GM10266 (cell line): ENCODE measurements around the gene DPY19L2.
A peak's percentile ranks its signal among the peaks of the same experiment; 100 is the strongest.
"Not testable (repeated sequence)": the region's sequence is repeated elsewhere in the genome, so short reads cannot be mapped to it uniquely, and the experiment has no call there.

Experiments used
- DNase-seq: peaks from one replicate; pipeline ENCODE4 v3.0.0; 2012; ENCODE audit errors: extremely low spot score

The DPY19L2 gene

DNA sequence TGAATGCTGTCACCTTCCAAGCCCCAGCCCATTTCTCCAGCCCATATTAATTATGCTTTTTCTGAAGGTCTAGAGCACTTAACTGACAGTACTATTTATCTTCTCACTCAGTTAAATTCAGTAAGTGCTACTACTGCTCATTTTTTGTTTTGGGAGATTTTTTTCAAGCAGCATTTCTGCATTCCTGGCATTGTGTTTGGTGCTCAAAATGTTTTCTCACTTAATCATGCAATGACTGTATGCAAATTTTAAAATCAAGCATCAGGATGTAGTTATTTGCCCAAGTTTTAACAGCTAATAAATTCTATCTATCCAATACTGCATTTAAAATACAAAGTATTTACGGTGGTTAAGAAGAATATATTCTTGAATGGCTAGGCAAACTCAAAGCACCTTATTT lies 1.6 kb upstream of the DPY19L2 start:
- DNase-seq, result not testable (repeated sequence)

- not testable (repeated sequence) for DNase-seq
Observed at GRCh38 chr12:63669427-63669826, 1.1 kb upstream of the DPY19L2 start.

GRCh38 chr12:63668800-63669365 lies 590 bp upstream of the DPY19L2 start:
- peak; percentile 6 for DNase-seq

DNA sequence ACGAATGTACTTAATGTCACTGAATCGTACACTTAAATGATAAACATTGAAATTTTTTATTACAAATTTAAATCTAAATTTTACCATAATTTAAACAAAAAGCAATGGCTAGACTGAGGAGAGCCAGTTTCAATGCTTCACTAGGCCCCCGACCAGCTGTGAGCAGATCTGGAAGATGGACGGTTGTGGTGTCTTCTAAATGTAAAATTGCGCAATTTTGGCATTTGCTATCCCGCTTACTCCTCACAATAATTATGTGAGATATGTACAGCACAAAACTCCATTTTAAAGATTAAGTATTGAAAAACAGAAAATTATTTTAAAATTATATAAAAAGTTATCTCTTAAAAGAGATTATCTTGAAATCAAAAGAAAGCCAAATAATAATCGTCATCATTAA lies 5.3 kb downstream of the DPY19L2 start:
- not testable (repeated sequence) for DNase-seq

DNA sequence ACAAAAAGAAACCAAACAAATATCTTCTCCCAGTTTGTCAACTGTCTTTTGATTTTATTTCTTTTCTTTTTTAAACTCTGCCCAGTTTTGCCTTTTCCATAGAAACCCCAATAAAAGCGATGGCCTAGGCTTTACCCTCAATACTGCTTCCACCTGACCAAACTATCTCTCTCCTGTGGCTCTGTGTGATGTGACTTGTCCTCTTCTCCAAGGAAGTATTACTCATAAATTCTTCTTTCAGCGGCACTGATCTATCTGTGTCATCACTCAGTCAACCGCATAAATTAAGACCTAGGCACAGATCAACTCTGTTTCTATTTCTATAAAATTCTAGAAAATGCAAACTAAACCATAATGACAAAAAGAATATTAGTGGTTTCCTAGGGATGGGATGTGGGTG lies 9.8 kb downstream of the DPY19L2 start:
- DNase-seq, result not testable (repeated sequence)

- not testable (repeated sequence) for DNase-seq
Observed at GRCh38 chr12:63656407-63656806, 11.9 kb downstream of the DPY19L2 start.

DNA sequence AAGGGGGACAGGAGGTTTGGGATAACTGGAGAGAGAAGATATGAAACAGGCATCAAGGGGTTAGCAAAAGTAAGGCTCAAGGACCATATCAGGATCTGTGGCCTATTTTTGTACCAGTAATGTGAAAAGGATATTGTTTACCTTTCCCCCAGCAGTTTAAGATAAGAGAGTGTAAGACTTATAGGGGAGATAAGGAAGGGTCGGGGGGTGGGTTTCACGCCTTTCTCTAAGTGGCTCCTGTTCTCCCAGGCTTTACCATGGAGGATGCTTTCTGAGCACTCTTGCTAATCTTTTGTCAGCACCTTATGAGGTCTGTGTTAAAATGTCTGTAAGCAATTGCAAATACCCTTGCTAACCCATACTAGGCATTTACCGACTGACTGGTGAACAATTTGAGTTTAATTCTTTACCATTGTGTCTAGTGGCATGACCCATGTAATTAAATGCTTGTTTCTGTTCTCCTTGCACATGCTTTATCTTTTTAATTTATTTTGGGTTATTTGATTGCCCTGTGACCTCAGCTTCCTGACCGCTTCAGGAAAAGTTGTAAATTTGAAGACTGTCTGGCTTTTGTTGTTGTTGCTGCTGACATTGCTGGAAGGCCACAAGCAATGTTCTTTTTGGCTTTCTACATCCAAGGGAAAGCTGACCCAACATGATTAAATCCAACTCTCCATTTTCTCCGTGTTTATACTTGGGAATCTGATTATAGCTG lies 12.6 kb downstream of the DPY19L2 start:
- DNase-seq, result not testable (repeated sequence)

DNA sequence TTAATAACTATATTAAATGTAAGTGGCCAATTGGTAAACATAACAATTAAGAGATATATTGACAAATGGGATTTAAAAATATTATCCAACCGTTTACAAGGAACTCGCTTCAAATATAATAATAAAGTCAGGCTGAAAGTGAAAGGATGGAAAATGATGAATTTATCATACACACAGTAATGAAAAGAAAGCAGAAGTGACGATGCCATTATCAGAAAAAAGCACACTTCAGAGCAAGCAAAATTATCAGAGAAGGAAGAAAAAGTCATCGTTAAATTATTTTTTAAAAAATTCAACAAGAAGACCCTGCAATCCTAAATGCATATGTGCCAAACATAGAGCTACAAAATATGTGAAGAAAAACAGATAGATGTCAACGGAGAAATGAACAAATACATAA lies 13.8 kb downstream of the DPY19L2 start:
- DNase-seq, result not testable (repeated sequence)

DNA sequence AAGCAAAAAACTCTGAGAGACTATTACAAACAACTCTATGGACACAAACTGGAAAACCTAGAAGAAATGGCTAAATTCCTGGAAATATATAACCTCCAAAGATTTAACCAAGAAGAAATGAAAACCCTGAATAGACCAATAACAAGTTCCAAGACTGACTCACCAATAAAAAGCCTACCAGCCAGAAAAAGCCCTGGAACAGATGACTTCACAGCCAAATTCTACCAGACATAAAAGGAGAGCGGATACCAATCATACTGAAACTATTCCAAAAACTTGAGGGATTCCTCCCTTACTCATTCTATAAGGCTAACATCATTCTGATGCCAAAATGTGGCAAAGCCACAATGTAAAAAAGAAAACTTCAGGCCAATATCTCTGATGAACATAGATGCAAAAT lies 18.8 kb downstream of the DPY19L2 start:
- not testable (repeated sequence) for DNase-seq

- DNase-seq, result not testable (repeated sequence)
Observed at GRCh38 chr12:63643381-63644140, 24.7 kb downstream of the DPY19L2 start.

- DNase-seq, result not testable (repeated sequence)
Observed at GRCh38 chr12:63624258-63624657, 44.0 kb downstream of the DPY19L2 start.

DNA sequence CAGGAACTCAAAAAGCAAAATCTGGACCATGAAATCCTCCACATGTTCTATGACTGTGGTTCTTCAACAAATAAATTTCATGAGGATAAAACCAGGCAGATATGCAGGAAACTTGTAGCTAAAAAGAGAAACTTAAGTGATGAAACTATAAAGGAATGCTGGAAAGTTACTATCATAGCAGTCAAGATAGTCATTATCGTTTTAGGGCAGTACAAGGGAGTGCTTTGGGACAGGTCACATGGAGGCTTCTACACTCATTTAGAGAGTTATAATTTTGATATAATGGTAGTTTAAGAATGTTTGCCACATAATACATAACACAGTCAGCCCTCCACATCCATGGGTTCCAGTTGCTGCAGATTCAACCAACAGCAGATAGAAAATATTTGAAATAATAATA lies 52.7 kb downstream of the DPY19L2 start:
- DNase-seq, result not testable (repeated sequence)

GRCh38 chr12:63611285-63611684 lies 57.0 kb downstream of the DPY19L2 start:
- DNase-seq, result not testable (repeated sequence)

GRCh38 chr12:63609281-63609680 lies 59.0 kb downstream of the DPY19L2 start:
- not testable (repeated sequence) for DNase-seq

- not testable (repeated sequence) for DNase-seq
Observed at GRCh38 chr12:63604985-63605384, 63.3 kb downstream of the DPY19L2 start.

GRCh38 chr12:63594828-63595227 lies 73.5 kb downstream of the DPY19L2 start:
- DNase-seq, result not testable (repeated sequence)

- not testable (repeated sequence) for DNase-seq
Observed at GRCh38 chr12:63584426-63584825, 83.9 kb downstream of the DPY19L2 start.

DNA sequence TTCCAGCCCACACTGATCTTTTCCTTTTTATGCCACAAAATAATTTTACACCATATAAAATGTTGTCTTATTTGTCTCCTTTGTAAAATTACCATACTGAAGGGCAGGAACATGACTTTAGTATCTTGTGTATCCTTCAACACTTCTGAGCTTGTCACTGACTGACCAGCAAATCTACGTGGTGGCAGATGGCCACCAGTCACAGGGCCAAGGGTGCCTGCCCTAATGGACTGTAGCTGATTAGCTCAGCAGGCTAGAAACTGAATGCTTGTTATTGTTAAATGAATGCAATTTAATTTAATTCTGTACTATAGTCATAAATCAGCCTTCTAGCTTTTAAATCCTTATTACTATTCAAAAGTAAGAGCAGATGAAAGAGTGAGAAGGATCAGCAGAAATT lies 85.0 kb downstream of the DPY19L2 start:
- not testable (repeated sequence) for DNase-seq

GRCh38 chr12:63577631-63578030 lies 90.7 kb downstream of the DPY19L2 start:
- not testable (repeated sequence) for DNase-seq

DNA sequence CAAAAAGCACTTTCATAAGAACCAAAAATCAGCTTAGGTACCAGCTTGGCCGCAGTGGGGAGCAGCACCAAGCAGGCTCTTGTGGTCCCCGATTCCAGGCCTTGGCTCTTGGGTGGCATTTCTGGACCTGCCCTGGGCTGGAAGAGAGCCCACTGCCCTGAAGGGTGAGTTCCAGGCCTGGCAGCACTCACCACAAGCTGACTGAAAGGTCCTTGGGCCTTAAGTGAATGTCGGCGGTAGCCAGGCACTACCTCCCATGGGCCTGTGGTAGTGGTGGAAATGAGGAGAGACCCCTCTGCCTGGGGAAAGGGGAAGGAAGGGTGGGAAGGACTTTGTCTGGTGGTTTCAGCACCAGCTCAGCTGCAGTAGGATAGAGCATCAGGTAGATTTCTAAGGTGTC lies 96.3 kb downstream of the DPY19L2 start:
- not testable (repeated sequence) for DNase-seq

- not testable (repeated sequence) for DNase-seq
Observed at GRCh38 chr12:63558445-63558844, 109.8 kb downstream of the DPY19L2 start.

DNA sequence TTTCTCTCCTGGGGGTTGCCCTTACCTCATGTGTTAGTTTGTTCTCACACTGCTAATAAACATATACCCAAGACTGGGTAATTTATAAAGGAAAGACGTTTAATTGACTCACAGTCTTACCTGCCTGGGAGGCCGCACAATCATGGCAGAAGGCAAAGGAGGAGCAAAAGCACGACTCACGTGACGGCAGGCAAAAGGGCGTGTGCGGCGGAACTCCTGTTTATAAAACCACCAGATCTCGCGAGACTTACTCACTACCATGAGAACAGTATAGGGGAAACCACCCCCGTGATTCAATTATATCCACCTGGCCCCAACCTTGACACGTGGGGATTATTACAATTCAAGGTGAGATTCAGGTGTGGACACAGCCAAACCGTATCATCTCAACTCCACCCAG lies 116.9 kb downstream of the DPY19L2 start:
- DNase-seq, result not testable (repeated sequence)
